Stimulated activated CD4-positive, alpha-beta T cell treated with anti-CD3 and anti-CD28 coated beads, Interleukin-2, amount 100 ng/mL, for 48 hours (primary cell): Measurements from ENCODE around the gene ZSCAN10.
"Not testable (repeated sequence)": the region's sequence is repeated elsewhere in the genome, so short reads cannot be mapped to it uniquely, and the experiment has no call there.

ENCODE experiments used
- DNase-seq, 2 donors: peaks; one replicate each; pipeline ENCODE4 v3.0.0-alpha.2; 2020

The ZSCAN10 gene

DNA sequence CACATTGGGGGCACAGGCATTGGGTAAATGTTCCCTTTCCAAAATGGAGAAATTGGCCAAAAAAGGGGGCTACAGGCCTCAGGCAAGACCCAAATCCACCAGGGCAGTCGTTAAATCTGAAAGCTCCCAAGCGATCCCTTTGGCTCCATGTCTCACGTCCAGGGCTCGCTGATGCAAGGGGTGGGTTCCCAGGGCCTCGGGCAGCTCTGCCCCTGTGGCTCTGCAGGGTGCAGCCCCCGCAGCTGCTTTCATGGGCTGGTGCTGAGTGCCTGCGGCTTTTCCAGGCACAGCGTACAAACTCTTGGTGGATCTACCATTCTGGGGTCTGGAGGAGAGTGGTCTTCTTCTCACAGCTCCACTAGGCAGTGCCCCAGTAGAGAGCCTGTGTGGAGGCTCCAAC lies 15.7 kb downstream of the ZSCAN10 start:
- DNase-seq, result not testable (repeated sequence)

GRCh38 chr16:3081957-3082356 lies 17.1 kb downstream of the ZSCAN10 start:
- not testable (repeated sequence) for DNase-seq

DNA sequence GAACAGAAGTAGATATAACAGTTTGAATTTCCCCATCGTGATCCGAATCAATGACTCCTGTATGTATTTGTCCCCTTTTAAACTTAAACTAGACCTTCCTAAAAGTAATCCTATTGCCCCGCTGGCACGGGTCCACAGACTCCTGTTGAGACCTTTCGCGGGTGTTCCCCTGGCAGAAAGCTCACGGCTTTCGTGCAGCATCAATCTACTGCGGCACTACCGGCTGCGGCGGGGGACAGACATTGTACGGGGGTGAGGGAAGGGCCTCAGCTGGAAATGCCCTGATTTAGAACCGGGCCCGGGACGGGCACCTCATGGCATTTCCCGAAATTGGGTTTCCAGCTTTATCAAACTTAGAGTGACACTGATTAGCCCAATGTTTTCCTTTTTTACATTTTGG lies 19.1 kb downstream of the ZSCAN10 start:
- DNase-seq, result no peak

- DNase-seq, result no peak
These were observed 22.5 kb downstream of the ZSCAN10 start for GRCh38 chr16:3076577-3076976.

GRCh38 chr16:3075946-3076345 lies 23.1 kb downstream of the ZSCAN10 start:
- not testable (repeated sequence) for DNase-seq

DNA sequence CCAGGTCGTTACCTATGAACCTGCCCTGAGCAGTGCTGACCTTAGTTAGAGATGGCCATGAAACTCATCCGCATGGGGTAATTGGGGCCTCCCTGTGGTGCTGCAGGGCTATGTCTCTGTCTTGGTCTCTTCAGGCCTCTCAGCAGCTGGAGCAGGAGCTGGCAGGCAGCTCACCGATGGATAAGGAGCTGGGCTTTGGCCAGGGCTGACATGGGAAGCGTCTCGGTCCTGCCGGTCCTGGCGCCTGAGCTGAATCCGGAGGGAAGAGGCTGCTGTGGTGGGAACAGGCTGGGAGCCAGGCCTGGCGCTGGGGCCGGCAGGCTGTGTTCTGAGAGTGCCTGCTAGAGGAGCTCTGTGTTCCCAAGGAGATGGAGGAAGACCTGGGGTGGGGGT lies 23.6 kb downstream of the ZSCAN10 start:
- no peak for DNase-seq

GRCh38 chr16:3074860-3075522 lies 24.1 kb downstream of the ZSCAN10 start:
- DNase-seq, result peak; percentile 59 to 68

DNA sequence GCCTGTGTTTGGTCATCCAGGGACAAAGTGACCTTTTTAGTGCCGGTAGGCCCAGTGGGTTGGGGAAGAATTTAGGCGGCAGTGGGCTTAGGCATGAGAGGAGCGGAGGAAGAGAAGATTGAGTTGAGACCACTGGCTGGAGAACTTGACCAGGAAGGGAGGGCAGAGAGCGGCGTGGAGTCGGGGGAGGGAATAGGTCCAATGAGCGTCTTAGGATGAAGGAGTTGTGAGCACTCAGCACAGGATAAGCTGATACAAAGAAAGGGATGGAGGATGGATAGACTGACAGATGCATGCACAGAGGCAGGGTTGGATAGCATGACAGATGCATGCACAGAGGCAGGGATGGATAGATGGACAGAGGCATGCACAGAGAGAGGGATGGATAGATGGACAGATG lies 25.6 kb downstream of the ZSCAN10 start:
- no peak for DNase-seq

DNA sequence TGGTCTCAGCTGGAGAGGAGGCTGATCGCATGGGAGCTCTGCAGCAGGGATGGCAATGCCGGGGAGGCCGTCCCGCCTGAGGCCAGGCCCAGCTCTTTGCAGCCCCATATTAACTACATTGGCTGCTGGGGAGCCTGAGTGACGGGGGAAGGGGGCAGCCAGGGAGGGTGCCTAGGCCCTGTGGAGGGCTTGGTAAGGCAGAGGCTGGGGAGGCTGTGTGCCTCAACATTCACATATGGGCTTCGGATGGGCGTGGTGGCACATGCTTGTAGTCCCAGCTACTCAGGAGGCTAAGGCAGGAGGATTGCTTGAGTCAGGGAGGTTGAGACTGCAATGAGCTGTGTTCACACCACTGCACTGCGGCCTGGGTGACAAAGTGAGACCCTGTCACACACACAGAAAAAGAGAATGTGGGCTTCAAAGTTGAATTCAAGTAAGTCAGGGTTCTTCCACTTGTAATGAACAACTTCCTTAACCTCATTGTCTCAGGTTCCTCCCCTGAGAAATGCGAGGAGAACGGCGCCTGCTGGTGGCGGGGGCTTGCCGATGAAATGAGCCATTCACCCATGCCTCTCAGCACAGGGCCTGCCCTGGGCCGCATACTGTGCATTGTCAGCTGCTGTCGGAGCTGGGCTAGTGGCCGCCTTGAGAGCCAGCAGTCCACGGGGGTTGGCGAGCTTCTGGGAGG lies 26.4 kb downstream of the ZSCAN10 start:
- not testable (repeated sequence) for DNase-seq

DNA sequence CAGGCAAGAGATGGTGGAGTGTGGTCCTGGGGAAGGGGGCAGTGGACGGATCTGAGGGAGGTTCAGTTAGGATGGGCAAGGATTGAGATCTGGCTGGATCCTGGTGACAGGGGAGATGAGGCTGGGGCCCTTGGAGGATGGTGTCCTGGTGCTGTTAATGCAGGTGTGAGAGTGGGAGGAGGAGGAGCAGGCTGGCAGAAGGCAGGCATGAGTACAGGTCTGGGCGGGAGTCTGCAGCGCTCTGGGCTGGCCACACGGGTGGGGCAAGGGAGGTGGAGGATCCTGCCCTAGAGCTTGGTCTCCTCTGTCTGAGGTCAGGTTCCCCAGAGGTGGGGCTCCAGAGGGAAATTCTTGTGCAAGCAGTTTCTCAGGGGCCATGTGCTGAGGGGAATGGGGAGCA lies 26.9 kb downstream of the ZSCAN10 start:
- not testable (repeated sequence) for DNase-seq

DNA sequence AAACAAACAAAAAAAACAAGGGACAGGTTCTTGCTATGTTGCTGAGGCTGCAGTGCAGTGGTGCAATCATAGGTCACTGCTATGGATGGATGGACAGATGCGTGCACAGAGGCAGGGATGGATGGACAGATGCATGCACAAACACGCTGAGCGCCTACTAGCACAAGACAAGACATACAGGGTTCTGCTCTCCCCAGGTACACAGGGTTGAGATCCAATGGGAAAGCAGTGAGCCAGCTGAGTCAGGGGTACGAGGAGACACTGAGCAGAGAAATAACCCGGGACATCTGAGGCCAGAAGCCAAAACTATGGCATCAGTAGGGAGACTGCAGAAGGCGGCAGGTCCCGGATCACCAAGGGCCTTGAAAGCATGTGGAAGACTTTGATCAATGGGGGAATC lies 27.4 kb downstream of the ZSCAN10 start:
- no peak for DNase-seq

DNA sequence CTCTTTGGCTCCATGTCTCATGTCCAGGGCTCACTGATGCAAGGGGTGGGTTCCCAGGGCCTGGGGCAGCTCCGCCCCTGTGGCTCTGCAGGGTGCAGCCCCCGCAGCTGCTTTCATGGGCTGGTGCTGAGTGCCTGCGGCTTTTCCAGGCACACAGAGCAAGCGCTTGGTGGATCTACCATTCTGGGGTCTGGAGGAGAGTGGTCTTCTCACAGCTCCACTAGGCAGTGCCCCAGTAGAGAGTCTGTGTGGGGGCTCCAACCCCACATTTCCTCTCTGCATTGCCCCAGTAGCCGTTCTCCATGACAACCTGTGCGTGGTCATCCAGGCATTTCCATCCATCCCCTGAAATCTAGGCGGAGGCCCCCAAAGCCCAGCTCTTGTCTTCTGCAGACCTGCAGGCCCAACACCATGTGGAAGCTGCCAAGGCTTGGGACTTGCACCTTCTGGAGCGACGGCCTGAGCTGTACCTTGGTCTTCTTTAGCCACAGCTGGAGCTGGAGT lies 28.4 kb downstream of the ZSCAN10 start:
- DNase-seq, result no peak

DNA sequence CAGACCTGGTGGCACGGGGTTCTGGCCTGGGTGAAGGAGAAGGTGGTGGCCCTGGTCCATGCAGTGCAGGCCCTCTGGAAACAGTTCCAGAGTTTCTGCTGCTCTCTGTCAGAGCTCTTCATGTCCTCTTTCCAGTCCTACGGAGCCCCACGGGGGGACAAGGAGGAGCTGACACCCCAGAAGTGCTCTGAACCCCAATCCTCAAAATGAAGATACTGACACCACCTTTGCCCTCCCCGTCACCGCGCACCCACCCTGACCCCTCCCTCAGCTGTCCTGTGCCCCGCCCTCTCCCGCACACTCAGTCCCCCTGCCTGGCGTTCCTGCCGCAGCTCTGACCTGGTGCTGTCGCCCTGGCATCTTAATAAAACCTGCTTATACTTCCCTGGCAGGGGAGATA lies 29.9 kb downstream of the ZSCAN10 start:
- not testable (repeated sequence) for DNase-seq

DNA sequence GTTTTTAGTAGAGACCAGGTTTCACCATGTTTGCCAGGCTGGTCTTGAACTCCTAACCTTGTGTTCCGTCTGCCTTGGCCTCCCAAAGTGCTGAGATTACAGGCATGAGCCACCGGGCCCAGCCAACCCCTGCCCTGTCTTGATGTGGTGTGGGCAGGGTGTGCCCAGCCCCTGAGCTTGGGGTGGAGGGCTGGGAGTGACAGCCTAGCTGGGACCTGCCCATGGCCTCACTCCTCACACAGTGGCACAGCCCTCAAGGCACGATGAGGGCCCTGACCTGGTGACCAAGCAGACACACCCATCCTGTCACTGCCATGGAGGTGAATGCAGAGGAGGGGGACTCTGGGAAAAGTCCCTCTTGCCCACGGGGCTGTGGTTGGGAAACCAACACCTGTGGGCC lies 30.6 kb downstream of the ZSCAN10 start:
- DNase-seq, result no peak

DNA sequence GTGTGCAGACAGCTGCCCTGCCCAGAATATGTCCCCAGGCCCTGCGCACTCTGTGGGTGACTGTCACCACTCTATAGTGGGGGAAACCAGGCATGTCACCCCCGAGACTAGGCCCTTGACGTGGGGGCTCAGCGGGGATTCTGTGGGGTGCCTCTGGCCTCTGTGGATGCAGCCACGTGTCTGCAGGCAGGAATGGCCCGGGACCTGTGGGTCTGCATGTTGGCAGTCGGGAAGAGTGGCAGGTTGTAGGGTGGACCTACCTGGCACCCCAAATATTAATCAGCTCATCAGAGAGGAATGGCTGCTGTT lies 32.7 kb downstream of the ZSCAN10 start:
- no peak for DNase-seq

GRCh38 chr16:3065742-3066439 lies 33.2 kb downstream of the ZSCAN10 start:
- no peak for DNase-seq

- DNase-seq, result peak in 1 of 2 donors; percentile 70
These were observed 33.9 kb downstream of the ZSCAN10 start, which contains the start of gene IL32 for GRCh38 chr16:3065069-3065741. IL32 (plus strand) TSS chr16:3065640; CDS start chr16:3065812, 172 bp downstream.

GRCh38 chr16:3063625-3064386 lies 35.3 kb downstream of the ZSCAN10 start:
- DNase-seq, result no peak

- no peak for DNase-seq
These were observed 36.5 kb downstream of the ZSCAN10 start for GRCh38 chr16:3062553-3062952.

GRCh38 chr16:3060339-3061127 lies 38.6 kb downstream of the ZSCAN10 start:
- DNase-seq, result no peak

GRCh38 chr16:3059723-3060242 lies 39.3 kb downstream of the ZSCAN10 start:
- DNase-seq, result no peak
